Breast epithelium (tissue), 4 donors: ENCODE measurements around the gene MAP3K5. TPM values are rescaled to one million over a fixed set of nuclear protein-coding genes. Genes with fewer than 3 reads are reported as not detected.

Experiments
- DNase-seq, 2 donors: peaks; one replicate each; pipeline ENCODE4 v3.0.0-alpha.2; 2019; ENCODE audit warnings: low spot score in 2 of 2
- H3K27ac ChIP-seq, 2 donors: fragments of 200-600 bp; sonication (generic) in 1 of 2; one replicate each; pipeline ENCODE4 v1.5.1; 2016 to 2019; ENCODE audit warnings: mild to moderate bottlenecking in 1 of 2
- H3K27me3 ChIP-seq, 2 donors: fragments of 200-600 bp; sonication (generic) in 1 of 2; one replicate each; pipeline versions ENCODE4 v1.5.1 to v1.6.0; 2017 to 2019; ENCODE audit warnings: control low read depth in 1 of 2, mild to moderate bottlenecking in 1 of 2
- H3K36me3 ChIP-seq: fragments of 200-600 bp; one replicate; pipeline ENCODE4 v1.5.1; 2019
- H3K4me1 ChIP-seq, 2 donors: fragments of 200-600 bp; sonication (generic); one replicate each; pipeline ENCODE4 v1.5.1; 2016 to 2019; ENCODE audit warnings: control low read depth in 1 of 2
- H3K4me3 ChIP-seq, 3 donors: fragments of 200-600 bp; sonication (generic); 1 replicate in 2 of 3; 2 replicates in 1 of 3; pipeline ENCODE4 v1.5.1; 2016 to 2019; ENCODE audit warnings: mild to moderate bottlenecking in 3 of 3, moderate library complexity in 2 of 3
- H3K9me3 ChIP-seq, 2 donors: fragments of 200-600 bp; sonication (generic) in 1 of 2; one replicate each; pipeline ENCODE4 v1.5.1; 2016 to 2019; ENCODE audit warnings: control low read depth in 1 of 2
- CTCF ChIP-seq, 3 donors: fragments of 450-650 bp; IDR thresholded peaks; one replicate each; pipeline ENCODE4 v1.5.1; 2016 to 2017; ENCODE audit warnings: antibody characterized with exemption in 3 of 3, mild to moderate bottlenecking in 3 of 3, moderate library complexity in 3 of 3
- POLR2A ChIP-seq: fragments of 450-650 bp; IDR thresholded peaks from one replicate; pipeline ENCODE4 v1.6.1; 2016; ENCODE audit warnings: antibody characterized with exemption, mild to moderate bottlenecking, moderate library complexity
- POLR2AphosphoS5 ChIP-seq, 3 donors: sonication (generic); formaldehyde crosslinking; IDR thresholded peaks; one replicate each; pipeline ENCODE4 v1.6.1; 2017; ENCODE audit warnings: antibody characterized with exemption in 3 of 3
- intact Hi-C: fragments of 100-400 bp; cut with DNase I; formaldehyde crosslinking; loops from one replicate; pipeline ENCODE4 v1.15.1; 2023; ENCODE audit warnings: low total_unique reads
- total RNA-seq, 3 donors: library from RNA; depleted of rRNA; stranded (reverse); fragments of >200 nt; gene quantifications; one replicate each; pipeline ENCODE4 v1.1.0, GENCODE V29; 2016

MAP3K5 gene
- total RNA-seq, 3 donors from 2014 or later, result 18.6 to 40.0 (median 33.2) TPM

GRCh38 chr6:136823128-136823660 is 30.9 kb upstream of the MAP3K5 start:
- peak overlapping the region; percentile 93 to 97 for H3K27ac ChIP-seq
- intact Hi-C loops, result no loop called here
- H3K9me3 ChIP-seq, result no peaks in the 10 kb centered on the region
- peak in 1 of 2 donors; percentile 52 for DNase-seq
- peak overlapping the region; percentile 63 to 88 (median 73) for H3K4me3 ChIP-seq
- TF ChIP-seq CTCF (IDR thresholded peaks at IDR 0.05) (peak in 1 of 3 donors; percentile 0), POLR2AphosphoS5 (IDR thresholded peaks at IDR 0.05) (no peak), POLR2A (no peak)
- no peaks in the 10 kb centered on the region for H3K36me3 ChIP-seq
- H3K27me3 ChIP-seq, result no peaks in the 10 kb centered on the region
- peaks cover 0 to 4% of the 10 kb centered on the region in 2 donors for H3K4me1 ChIP-seq

- peak; percentile 84 to 90 for DNase-seq
- Histone ChIP-seq H3K27me3 (no peaks in the 10 kb centered on the region), H3K9me3 (no peaks in the 10 kb centered on the region), H3K4me1 (peaks cover 0 to 4% of the 10 kb centered on the region in 2 donors), H3K27ac (peak within 1 kb of the TSS; percentile 93 to 97), H3K36me3 (no peaks in the 10 kb centered on the region), H3K4me3 (peak within 1 kb of the TSS; percentile 63 to 88 (median 73))
- TF ChIP-seq POLR2A, result peak; percentile 55
- peak; percentile 37 to 56 (median 43) for TF ChIP-seq CTCF (IDR thresholded peaks at IDR 0.05)
- peak; percentile 9 to 73 (median 38) for TF ChIP-seq POLR2AphosphoS5 (IDR thresholded peaks at IDR 0.05)
- intact Hi-C loops, result no loop called here
These were observed 30.3 kb upstream of the MAP3K5 start, which contains the start of gene PEX7 for GRCh38 chr6:136822376-136823127. Gene PEX7, plus strand, starts transcription at chr6:136822592. Its CDS starts 74 bp downstream, at chr6:136822666.

- DNase-seq, result no peak
- H3K36me3 ChIP-seq, result no peaks in the 10 kb centered on the region
- peak overlapping the region; percentile 63 to 88 (median 73) for H3K4me3 ChIP-seq
- no peaks in the 10 kb centered on the region for H3K27me3 ChIP-seq
- no peaks in the 10 kb centered on the region for H3K9me3 ChIP-seq
- peak overlapping the region; percentile 93 to 97 for H3K27ac ChIP-seq
- TF ChIP-seq POLR2AphosphoS5 (IDR thresholded peaks at IDR 0.05), result no peak
- TF ChIP-seq POLR2A, result no peak
- TF ChIP-seq CTCF (IDR thresholded peaks at IDR 0.05), result no peak
- intact Hi-C loops, result no loop called here
- peaks cover 0 to 4% of the 10 kb centered on the region in 2 donors for H3K4me1 ChIP-seq
These were observed 29.7 kb upstream of the MAP3K5 start for GRCh38 chr6:136822046-136822375.

GRCh38 chr6:136820561-136820960 is 28.3 kb upstream of the MAP3K5 start:
- intact Hi-C loops, result no loop called here

More at GRCh38 chr6:136820561-136820960, 28.3 kb upstream of the MAP3K5 start:
- H3K4me1 ChIP-seq, result peaks cover 0 to 4% of the 10 kb centered on the region in 2 donors
- no peak overlapping the region for H3K27ac ChIP-seq
- H3K27me3 ChIP-seq, result no peaks in the 10 kb centered on the region
- H3K9me3 ChIP-seq, result no peaks in the 10 kb centered on the region
- H3K36me3 ChIP-seq, result no peaks in the 10 kb centered on the region
- TF ChIP-seq POLR2AphosphoS5 (IDR thresholded peaks at IDR 0.05), result no peak
- TF ChIP-seq CTCF (IDR thresholded peaks at IDR 0.05), result no peak
- no peak for TF ChIP-seq POLR2A
- DNase-seq, result no peak
- H3K4me3 ChIP-seq, result no peak overlapping the region
